Adrenal gland (tissue), 5 donors: ENCODE data around the gene ZNF664.

Experiments
- CTCF ChIP-seq, 6 experiments: fragments of 450-650 bp in 4 of 6; fragments of 200-600 bp in 2 of 6; sonication (generic) in 1 of 6; IDR thresholded peaks; 1 replicate in 5 of 6; 2 replicates in 1 of 6; pipeline versions ENCODE4 v1.5.1 to v1.8.0; 2016 to 2021; ENCODE audit warnings: antibody characterized with exemption in 6 of 6, mild to moderate bottlenecking in 2 of 6, moderate library complexity in 1 of 6
- POLR2A ChIP-seq, 2 donors: fragments of 450-650 bp; IDR thresholded peaks; one replicate each; pipeline ENCODE4 v1.6.1; 2017; ENCODE audit warnings: antibody characterized with exemption in 2 of 2, mild to moderate bottlenecking in 2 of 2, moderate library complexity in 1 of 2
- donor health status: DM: no; HTN: no; CAD: no.

DNA sequence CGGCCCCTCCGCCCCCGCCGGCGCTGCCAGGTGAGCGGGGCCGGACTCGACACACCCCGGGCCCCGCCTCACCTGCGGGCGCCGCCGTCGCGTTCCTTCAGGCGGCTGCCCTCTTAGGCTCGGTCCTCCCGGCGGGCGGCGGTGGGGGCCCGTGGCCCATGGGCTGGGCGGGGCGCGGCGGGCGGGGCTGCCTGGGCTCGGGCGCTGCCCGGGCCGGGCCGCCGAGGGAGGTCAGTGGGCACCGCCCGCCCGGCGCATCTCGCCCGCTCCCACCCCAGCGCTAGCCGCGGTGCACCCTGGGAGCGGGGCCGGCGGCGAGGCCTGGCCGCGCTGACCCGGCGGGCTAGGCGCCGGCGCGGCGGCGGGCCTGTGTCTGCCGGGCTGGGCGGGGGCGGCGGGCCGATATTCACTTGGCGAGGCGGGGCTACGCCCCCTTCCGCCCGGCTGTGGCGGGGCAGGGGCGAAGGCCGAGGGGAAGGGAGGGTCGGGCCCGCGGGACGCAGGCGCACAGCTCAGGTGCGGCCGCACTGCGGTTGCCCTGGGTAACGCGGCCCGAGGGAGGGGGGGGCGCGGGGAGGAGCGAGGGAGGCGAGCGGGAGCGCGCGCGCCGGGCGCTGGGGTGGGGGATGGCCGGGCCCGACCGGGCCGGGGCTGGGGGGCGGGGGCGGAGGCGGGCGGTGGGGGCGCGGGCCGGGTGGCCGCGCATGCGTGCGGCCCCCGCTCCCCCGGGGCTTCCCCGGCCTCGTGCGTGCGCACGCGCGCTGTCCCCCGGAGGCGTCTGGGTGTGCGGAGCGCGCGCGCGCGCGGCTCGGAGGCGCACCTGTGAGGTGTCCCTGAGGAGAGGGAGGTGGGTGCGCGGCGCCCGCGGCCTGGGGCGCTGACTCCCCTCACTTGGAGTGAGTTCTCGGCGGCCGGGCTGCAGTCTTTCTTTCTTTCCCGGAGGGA lies at the start of gene ZNF664, which contains the start of gene CCDC92:
- TF ChIP-seq CTCF (IDR thresholded peaks at IDR 0.05) (peak in 1 of 6 experiments; percentile 34), POLR2A (IDR thresholded peaks at IDR 0.05) (peak; percentile 60 to 65)
